Superior temporal gyrus (tissue), 1 donor: ENCODE measurements around the gene GPC1.

ENCODE experiments used
- DNase-seq: peaks from one replicate; pipeline ENCODE4 v3.0.0-alpha.2; 2016; ENCODE audit errors: extremely low spot score

The GPC1 gene

GRCh38 chr2:240442891-240443715 lies 7.6 kb downstream of the GPC1 start:
- no peak for DNase-seq

DNA sequence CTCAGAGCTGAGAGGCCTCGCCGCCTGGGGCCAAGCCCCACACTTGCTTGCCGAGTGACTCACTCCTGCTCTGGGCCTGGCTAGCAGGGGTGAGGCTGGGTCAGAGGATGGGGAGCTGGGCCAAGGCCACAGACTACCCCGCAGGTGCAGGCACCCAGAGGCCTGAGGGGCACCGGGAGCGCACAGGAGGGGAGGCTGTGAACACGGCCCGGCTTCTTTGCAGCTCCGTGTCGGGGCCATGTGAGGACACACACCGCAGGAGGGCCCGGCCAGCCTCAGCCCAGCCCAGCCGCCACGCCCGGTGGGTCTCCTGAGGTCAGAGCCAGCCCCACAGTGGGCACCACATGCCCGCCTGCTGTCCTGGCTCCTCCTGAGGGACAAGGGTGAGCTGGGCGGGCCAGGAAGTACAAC lies 8.4 kb downstream of the GPC1 start:
- DNase-seq: no peak

GRCh38 chr2:240444464-240444863 lies 9.0 kb downstream of the GPC1 start:
- DNase-seq: no peak

DNA sequence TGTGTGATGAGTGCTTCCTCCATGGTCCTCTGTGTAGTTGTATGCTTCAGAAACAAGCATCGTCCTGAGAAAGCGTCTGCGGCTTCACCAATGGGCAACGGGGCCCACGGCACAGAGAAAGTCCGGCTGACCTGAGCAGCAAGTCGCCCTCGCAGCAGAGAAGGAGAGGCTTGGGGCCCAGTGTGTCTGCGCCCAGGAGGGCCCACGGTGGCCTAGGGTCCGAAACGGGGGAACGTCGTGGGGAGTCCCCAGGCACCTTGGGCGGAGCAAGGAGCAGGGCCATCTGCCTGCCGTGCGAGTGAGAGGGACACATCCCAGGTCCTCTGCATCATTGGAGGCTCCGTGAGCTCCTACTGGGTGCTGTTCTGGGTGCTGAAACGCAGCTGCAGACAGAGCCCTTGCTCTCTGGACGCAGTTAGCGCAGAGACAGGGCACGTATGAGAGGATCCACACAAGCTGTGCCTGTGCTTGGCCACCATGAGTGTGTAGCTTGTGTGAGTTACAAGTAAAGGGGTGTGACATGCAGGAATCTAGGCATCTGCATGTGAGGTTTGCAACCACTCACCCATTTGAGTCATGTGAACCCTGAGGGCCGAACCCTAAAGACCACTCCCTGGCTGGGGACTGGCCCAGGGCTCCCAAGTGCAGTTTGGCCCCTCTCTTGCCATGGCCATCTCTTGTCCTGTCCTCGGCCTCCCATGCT lies 10.6 kb downstream of the GPC1 start:
- DNase-seq: no peak

DNA sequence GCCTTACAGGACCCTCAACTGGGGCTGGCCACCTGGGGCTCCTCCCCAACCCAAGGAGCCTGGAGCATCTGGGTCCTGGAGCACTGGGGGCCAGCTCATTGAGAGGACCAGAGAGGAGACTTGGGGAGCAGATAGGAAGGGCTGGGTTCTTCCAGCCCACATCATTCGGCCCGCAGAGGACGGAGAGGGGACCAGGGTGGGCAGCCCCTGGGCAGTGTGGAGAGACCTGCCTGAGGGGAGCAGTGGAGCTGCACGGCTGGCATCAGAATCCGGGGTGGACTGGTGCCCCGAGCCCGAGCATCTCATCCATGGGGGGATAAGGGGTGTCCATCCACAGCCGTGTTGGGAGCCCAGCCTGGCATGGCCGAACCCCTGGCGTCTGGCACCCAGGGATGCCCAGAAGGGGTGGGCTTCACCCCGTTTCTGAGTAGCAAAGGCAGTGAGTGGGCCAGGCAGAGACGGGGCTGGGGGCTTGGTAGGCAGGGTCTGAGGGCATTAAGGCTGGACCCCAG lies 11.3 kb downstream of the GPC1 start:
- DNase-seq: no peak

DNA sequence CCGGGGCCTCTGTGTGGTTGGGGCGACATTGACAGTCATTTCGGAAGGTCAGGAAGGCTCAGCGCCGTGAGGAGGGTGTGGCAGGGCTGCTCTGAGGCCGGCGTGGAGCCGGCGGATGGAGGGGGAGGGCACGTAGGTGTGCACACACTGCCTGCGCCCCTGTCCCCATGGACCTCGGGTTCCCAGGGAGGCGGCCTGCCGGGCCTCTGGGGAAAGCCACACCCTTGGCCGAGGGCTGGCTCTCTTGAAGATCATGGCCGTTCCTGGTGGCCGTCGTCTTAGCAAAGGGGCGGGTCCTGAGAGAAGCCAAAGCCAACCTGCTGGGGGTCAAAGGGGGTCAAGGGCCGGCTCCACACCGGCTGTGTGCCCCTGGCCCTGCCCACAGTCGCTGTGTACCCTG lies 11.9 kb downstream of the GPC1 start:
- no peak for DNase-seq

GRCh38 chr2:240447934-240448333 lies 12.5 kb downstream of the GPC1 start:
- no peak for DNase-seq

DNA sequence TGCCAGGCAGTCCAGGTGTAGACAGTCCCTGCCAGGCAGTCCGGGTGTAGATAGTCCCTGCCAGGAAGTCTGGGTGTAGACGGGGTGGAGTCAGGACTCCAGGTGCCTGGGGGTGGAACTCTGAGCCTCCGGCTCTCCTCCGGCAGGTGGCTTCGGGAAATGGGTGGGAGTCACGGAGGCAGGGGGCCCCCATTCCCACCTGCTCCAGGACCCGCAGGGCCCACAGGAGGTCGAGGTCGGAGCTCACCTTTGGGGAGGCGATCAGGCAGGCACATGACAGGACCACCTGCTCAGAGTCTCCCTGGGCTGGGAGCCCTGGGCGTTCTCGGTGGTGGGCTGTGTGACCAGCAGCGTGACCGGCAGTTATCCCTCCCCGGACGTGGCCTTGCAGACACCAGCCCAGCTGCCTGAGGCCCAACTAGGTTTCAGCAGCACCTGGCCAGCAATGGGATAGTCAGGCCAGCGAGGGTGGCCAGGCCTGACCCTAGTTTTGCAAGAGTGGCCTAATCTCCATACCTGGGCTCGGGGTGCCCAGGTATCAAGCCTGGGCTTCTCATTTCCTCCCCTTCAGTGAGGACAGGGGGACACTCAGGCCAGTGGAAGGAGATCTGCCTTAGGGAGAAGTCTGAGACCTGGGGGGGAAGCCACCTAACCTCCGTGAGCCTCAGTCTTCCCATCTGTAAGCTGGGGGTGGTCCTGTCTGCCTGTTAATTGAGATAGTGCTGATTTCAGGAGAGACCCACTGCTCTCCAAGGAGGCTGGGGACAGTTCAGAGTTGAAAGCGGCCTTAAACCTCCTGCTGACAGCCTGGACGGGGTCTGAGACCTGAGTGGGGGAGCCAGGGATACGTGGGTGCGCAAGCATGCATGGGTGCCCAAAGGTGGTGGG lies 13.2 kb downstream of the GPC1 start:
- no peak for DNase-seq

GRCh38 chr2:240449764-240450531 lies 14.5 kb downstream of the GPC1 start:
- DNase-seq: no peak

GRCh38 chr2:240450532-240451107 lies 15.2 kb downstream of the GPC1 start:
- no peak for DNase-seq

DNA sequence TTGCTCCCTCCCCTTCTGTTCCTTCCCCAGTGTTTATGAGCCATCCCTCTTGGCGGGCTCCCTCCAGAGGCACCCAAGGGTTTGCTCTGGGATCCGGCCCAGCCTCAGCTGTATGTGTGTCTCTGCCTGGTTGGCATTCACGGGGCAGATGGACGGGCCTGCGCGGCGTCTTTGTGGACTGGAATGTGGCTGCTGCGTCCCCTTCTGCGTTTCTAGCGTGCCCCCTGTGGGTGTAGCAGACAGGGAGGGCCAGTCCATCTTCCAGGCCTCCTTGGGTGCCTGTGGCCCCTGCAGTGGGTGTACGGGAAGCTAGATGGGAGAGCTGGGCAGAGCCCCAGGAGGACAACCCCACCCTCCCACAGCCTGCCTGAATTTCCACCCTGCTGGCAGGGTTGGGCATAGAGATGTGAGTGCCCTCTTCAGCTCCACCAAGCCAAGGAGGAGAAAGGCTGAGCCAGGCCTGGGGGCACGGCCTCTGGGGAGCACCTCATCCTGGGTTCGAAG lies 15.7 kb downstream of the GPC1 start:
- DNase-seq: peak; percentile 66

GRCh38 chr2:240451791-240452461 lies 16.5 kb downstream of the GPC1 start:
- no peak for DNase-seq

- peak; percentile 58 for DNase-seq
Observed at GRCh38 chr2:240452462-240453256, 17.2 kb downstream of the GPC1 start.

DNA sequence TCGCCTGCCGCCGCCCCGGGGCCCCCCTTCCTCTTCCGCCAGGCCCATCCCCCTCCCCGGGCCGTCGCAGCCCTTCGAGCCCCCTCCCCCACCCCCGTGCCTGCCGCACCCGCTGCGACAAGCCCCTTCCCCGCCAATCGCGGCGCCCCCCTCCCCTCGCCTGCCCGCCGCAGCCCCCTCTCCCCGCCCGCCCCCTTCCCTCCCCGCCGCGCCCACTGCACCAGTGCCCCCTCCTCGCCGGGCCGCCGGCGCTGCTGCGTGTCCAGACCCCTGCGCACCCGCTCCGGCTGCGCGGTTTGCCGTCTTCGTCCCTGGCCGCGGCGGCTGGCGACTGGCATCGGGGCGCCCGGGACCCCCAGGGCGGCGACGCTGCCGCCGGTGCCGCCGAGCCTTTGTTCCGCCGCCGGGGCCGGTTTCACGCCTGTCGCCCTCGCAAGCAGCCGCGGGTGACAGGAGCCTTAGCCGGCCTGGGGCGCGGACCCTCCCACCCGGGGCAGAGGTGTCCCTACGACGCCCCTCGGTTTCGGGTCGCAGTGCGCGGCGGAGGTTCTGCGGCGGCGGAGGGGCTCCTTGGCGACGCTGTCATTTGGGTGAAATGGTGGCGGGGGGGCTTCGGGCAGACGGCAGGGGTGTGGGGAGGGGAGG lies 18.1 kb downstream of the GPC1 start:
- no peak for DNase-seq

DNA sequence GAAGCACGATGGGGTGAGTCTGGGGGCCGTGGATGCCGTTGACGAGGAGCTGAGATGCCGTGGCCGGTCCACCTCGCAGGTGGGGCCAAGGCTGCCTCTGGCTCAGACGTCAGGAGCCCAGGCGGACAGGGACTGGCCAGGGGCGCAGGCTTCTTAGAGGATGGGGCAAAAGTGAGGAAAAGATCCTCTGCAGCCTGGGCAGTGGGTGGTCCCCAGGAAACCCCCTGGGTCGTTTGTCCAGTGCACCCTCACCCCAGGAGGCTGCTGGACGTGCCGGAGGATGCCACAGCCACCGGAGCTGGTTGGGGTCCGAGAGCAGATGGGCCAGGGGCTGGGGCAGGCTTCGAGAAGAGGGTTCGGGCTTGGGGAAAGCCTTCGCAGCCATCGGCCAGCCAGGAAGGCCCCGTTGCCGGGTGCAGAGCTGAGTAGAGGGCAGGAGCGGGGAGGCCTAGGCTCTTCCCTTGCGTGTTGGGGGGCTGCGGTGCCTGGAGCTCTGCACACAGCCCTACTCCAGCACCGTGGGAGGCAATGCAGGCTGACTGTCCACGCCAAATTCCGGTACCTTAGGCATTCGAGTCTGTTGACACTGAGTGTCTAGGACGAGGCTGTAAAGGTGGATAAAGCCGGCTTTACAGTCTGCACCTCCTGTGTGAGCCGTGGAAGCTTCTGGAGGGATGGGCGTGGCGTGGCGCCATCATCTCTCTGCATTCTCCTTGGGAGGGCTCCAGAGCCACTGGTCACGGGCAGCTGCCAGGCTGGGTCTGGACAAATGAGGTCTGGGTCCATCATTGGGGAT lies 18.8 kb downstream of the GPC1 start:
- no peak for DNase-seq

- DNase-seq: no peak
Observed at GRCh38 chr2:240455272-240455646, 19.8 kb downstream of the GPC1 start.

GRCh38 chr2:240455647-240456446 lies 20.4 kb downstream of the GPC1 start:
- DNase-seq: no peak
